ENCODE data around the gene ST3GAL5.

The ST3GAL5 gene

DNA sequence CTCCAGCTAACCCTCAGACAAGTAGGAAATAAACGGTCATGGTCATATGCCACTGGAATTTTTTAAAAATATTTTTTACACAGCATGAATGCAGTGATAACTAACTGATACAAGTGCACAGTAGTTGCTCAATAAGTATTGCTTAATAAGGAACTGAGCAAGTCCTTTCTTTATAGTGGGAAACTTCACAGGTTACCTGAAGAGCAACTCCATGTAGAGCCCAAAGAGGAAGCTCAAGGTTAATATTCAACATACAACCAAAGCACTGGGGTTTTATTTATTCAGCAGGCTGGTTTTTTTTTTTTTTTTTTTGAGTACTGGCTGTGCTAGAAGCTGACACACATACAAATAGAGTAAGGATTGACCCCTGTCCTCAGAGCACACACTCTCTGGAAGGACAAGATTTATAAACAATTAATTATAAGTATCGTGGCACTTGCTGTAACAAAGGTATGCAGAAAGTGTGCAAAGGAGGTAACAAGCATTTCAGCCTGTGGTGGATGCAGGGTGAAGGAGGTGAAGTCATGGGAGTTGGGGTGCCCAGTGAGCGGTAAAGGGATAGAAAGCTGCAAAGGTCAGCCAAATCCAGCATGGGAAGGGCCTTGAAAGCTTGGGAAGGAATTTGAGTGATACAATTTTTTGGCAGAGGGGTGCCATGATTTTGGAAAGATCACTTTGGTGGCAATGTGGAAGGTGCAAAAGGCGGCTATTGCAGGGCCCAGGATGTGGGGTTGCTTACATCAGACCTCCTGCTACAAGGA lies 82.3 kb downstream of the ST3GAL5 start:
- no peak for DNase-seq (ENCODE audit: low spot score)

DNA sequence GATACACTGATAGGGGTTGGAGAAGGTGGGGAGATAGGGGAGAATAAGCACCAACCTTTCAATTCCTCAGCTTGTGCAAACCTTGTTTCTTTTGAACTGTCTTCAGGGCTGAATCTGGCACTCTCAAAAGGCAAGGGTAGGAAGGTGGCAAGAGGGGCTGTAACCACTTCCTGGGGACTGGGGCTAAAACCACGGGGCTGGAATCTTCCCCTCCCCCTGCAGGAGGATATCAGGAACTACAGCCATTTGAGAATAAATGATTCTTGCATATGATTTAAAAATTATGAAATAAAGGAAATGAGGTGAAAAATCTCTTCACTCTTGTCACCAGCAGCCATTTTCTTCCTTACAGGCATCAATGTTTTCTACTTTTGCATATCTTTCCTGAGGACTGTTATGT lies 84.2 kb downstream of the ST3GAL5 start:
- no peak for DNase-seq (ENCODE audit: low spot score)

DNA sequence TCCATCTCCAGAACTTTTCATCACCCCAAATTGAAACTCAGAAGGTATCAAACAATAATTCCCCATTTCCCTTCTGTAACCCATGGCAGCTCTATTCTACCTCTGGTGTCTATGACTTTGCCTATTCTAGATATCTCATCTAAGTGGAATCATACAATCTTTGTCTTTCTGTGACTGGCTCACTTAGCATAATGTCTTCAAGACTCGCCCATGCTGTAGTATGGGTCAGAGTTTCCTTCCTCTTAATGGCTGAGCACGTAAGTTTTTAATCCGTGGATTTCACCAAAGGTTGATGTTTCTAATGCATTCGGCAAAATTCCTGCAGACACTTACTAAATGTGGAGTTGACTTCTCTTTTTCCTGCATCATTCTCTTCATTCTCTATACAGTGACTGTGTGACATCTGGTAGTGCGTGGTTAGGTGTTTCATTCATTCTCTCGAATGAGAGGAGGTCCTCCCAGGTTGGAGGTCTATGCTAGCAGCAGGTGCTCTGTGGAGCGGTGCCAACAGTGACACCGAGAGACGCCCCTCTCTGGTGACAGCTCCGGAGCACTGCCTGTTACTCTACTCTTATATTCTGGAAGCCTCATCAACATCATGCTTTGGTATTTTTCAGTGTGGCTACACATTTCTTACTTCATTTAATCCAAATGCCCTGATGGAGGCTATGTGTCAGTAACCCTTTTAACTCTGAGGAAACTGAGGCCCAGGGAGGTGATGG lies 84.9 kb downstream of the ST3GAL5 start:
- DNase-seq (ENCODE audit: low spot score) = no peak

DNA sequence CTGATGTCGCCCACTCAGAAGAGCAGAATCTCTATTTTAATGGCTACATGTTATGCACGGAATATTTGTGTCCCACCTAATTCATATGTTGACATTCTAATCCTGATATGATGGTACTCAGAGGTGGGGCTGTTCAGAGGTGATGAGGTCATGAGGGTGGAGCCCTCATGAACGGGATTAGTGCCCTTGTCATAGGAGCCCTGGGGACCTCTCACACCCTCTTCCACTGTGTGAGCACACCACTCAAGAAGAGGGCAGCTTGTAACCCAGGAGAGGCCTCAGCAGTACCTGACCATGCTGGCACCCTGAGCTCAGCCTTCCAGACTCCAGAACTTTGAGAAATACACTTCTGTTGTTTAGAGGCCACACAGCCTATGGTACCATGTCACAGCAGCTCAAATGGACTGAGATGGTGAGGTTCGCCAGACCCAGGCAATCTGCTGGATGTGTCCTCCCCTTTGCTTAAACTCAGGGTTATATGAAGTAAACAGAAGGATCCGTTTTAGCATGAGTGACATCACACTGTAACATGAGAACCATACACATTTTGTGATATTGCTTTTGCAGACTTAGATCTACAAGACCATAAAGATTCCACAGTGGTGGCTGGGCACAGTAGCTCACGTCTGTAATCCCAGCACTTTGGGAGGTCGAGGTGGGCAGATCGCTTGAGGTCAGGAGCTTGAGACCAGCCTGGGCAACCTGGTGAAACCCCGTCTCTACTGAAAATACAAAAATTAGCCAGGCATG lies 86.3 kb downstream of the ST3GAL5 start:
- no peak for DNase-seq (ENCODE audit: low spot score)

DNA sequence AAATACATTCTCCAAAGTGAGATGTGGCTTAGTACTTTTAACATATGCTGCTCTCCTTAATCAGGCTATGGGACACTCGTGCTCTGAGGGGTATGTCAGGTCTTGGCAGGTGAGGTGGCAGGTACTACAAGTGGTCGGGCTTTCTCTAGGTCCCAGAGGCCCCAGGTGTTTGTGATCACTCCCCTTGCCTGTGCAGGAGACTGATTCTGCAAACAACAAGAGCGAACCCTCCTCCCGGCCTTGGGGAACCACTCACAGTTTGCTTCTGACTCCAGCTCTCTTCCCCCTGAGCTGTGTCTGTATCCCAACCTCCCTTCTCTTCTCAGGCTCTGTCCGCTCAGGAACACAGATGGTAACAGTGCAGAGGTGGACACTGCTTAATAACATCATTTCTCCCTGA lies 86.9 kb downstream of the ST3GAL5 start:
- no peak for DNase-seq (ENCODE audit: low spot score)

DNA sequence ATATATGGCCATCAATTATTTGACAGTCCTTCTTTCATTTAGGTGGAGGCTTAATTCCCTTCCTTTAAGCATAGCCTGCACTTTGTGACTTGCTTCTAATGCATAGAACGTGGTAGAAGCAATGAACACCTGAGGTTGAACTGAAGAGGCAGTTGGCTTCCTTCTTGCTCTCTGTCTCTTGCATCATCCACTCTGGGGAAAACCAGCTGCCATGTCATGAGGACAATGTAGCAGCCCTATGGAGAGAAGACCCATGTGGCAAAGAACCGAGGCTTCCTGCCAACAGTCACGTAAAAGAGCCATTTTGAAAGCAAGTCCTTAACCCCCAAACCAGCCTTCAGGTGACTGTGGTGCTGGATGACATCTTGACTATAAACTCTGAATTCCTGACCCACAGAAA lies 88.2 kb downstream of the ST3GAL5 start:
- no peak for DNase-seq (ENCODE audit: low spot score)

DNA sequence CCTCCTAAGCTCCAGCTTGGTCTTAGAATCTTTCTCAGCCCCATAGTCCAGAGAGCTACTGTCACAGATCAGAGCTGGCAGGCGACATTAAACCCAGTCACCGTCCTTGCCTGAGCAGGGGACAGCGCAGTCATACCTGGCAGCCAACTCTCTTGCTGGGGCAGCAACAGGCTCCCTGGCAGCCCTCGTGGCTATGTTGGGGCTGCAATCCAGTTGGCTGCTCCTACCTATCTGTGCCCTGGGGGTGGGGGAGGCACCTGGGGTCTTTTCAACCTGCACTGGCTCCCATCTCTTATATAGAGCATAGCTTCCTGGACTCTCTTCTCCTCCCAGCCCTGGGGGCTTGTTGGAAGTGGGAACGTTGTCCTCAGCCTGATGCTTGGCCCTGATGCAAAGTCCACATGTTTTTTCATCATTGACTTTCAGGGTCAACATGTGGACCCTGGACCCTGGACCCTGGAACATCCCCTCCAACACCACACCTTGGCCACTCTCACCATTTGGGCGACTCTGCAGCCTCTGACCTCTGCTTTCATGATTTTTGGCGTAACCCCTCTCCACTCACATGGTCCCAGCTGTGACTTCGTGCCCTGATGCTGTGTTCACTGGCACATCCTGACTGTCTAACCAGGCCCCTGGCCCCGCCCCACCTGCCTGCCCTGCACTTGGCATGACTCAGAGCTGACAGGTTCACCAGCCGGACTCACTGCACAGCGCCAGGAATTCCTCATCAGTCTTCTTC lies 89.4 kb downstream of the ST3GAL5 start:
- no peak for DNase-seq (ENCODE audit: low spot score)

DNA sequence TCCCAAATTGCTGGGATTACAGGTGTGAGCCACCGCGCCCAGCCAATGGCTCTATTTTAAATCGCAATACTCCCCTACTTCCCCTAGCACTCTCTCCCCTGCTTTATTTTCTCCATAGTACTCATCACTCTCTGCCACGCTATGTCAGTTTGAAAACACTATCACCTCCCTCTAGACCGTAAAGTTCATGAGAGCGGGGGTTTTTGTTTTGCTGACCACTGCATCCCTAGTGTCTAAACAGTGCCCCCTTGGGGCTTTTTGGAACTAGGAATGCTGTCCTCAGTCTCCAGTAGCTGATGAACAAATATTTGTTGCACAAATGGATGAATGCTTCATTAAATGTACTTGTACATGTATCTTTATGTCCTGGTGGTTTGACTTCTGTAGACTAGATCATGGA lies 90.9 kb downstream of the ST3GAL5 start:
- no peak for DNase-seq (ENCODE audit: low spot score)

DNA sequence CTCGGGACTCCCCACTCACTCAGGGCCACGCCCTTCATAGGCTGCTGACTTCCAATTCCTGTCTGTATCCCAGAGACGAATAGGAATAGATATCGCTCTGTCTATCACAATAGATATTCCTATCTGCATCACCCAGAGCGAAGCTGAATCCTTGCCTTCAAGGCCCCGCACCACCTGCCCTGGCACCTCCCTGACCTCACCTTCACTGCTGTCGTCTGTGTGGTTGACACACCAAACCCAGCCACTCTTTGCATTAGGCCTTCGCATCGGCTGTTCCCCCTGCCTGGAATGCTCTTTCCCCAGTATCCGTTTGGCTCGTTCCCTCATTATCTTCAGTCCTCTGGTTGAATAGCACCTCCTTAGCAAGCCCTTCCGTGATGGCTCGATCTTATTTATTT lies 91.5 kb downstream of the ST3GAL5 start:
- DNase-seq (ENCODE audit: low spot score) = no peak

DNA sequence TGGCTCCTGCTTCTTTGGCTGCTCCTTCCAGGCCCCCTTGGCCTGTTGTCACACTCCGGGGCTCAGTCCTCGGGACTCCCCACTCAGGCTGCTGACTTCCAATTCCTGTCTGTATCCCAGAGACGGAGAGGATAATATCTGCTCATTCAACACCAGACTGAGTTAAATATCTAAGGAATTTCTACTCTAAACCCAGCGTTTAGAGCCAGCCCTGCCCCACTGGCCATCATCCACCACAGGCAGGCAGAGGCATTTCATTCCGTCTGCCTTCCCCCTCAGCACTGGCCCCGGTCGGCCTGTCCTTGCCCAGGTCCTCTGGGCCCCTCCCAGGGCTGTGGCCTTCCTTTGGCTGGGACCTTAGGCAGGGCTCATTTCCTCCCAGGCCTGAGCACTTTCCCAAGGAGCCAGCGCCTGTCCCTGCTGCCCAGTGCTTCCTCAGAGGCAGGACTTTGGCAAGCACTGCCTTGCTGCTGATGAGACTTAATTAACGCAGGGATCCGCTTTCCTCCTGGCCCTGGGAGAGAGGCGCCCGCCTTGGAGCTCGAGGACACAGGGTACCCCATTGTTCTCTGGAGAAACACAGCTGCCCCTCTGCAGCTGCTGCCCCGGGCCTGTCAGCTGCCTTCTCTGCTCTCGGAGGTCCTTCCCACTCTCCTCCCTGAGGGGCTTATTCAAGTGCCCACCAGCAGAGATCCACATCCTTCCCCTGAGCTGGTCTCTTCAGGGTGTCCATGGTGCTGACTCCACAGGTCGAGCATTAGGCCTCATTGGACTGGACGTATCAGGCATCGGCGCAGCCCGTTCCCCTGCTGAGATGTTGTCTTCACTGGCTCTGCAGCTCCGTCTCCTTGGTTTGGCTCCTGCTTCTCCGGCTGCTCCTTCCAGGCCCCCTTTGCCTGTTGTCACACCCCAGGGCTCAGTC lies 92.2 kb downstream of the ST3GAL5 start:
- no peak for DNase-seq (ENCODE audit: low spot score)

DNA sequence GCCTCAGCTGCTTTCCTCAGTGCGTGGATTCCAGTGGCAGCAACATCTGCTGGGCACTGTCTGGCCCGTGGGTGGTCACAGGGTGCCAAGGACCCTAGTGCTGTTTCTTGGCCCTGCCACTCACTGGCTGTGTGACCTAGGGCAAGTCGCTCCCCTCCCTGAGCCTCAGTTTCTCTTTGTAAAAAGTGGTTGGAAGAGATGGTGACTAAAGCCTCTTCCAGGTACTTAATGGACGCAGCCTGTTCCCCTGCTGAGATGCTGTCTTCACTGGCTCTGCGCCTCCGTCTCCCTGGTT lies 92.8 kb downstream of the ST3GAL5 start:
- no peak for DNase-seq (ENCODE audit: low spot score)

DNA sequence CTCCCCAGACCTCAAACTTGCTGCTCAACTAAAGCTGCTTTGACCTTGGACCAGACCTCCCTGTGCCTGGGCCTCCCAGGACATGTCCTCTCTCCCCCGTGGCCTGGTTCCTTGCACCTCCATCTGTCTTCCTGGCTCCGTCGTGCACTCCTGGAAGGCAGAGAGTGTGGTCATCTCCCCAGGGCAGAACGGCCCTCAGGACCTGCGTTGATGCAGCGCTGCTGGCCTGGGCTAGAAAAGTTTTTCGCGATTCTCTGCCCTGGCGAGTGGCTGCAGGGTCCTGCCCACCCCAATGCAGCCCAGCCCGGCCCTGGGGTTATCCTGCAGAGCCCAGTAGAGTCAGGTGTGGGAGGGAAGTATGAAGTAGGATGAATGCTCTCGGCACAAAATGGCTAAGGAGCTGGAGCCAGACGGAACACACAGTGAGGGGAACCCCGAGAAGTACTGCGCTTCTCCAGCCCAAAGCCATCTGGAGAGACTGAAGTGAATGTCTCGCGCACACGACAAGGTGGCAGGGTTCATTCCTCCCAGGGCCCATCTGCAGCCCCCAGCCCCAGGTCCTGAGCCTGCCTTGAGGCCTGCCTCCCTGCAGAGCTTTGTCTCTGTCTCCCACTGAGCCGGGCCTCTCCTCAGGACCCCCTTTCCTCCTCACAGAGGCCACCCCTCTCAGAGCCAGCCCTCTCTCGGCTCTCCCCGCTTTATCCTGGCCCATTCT lies 93.3 kb downstream of the ST3GAL5 start:
- DNase-seq (ENCODE audit: low spot score) = no peak

DNA sequence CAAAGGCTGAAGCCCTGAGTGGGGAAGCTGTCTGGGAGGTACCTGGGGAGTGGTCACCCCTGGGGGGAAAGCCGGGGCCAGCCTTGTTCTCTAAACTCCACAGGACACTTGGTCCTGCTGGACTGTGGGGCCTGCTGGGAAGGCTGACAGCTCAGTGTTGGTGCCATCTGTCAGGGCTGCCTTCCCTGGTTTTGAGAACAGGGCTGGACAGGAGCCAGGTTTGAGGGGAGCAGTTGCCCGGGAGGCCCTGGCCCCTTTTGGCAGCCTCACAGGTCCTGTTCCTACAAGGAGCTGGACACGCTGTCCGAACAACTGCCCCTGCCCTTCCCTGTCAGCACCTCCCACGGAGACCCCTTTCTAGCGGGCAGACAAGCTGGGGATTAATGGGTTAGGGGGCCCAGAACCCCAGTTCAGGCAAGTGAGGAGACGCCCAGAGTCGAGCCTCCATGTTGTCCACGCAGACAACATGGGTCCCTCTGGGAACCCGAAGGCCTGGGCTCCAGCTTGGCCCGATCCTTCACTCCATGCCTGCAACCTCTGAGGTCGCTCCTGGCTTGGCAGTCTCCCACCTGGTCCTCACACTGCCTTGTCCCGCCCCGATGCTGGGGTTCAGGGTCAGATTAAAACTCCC lies 94.2 kb downstream of the ST3GAL5 start:
- no peak for DNase-seq (ENCODE audit: low spot score)

DNA sequence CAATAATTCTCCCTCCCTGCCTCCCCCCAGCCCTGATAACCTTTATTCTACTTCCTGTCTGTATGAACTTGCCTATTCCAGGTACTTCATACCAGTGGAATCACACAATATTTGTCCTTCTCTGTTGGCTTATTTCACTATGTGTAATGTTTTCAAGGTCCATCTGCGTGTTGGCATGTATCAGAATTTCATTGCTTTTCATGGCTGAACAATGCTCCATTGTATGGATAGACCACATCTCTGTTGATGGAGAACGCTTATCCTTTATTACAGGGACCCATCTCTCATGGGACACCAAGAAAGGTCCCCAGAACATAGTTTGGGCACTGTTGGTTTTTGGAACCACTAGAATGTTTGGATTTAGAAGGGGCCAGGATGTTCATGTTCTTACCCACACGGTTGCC lies 94.8 kb downstream of the ST3GAL5 start:
- no peak for DNase-seq (ENCODE audit: low spot score)

DNA sequence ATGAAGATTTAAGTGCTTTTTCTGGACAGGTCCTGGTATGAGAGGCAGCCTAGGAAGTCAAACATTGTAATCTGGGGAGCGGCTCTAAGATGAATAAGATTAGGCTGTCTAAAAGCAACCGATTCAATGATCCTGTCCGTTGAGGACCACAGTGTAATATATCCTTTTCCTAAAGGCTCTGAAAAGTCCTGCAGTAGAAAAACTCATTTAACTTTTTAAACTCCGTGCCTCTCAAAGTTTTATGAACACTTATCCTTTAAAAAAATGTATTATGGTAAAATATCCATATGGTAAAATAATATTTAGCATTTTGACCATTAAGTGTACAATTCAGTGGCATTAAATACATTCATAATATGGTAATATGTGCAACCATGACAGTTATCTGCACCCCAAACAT lies 95.2 kb downstream of the ST3GAL5 start:
- DNase-seq (ENCODE audit: low spot score) = no peak

DNA sequence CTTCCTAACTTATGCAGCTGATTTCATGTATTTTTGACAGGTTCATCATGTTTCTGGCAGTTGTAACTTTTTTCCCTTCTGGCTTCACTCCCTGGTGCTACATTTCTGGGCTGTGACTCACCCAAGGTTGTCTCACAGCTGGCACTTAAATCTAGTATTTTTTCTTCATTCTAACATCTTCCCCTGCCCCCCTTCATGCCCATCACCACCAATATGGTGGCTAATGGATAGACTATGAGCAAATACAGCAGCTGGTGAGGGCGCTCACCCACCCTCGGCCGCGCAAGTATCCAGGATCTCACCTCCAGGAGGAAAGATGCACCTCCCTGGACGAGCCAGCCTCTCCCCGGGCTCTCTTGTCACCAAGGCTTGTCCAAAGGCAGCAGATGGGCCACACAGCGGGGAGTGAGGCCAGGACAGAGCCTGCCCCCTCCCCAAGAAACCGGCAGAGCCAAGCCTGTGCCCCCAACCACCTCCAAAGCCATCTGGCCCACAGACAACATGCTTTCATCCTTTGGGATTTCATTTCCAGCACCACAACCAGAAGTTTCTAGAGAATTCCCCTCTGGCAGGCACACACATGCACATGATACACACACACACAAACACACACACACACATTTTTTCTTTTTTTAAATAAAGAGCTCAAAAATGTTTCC lies 95.9 kb downstream of the ST3GAL5 start:
- no peak for DNase-seq (ENCODE audit: low spot score)

DNA sequence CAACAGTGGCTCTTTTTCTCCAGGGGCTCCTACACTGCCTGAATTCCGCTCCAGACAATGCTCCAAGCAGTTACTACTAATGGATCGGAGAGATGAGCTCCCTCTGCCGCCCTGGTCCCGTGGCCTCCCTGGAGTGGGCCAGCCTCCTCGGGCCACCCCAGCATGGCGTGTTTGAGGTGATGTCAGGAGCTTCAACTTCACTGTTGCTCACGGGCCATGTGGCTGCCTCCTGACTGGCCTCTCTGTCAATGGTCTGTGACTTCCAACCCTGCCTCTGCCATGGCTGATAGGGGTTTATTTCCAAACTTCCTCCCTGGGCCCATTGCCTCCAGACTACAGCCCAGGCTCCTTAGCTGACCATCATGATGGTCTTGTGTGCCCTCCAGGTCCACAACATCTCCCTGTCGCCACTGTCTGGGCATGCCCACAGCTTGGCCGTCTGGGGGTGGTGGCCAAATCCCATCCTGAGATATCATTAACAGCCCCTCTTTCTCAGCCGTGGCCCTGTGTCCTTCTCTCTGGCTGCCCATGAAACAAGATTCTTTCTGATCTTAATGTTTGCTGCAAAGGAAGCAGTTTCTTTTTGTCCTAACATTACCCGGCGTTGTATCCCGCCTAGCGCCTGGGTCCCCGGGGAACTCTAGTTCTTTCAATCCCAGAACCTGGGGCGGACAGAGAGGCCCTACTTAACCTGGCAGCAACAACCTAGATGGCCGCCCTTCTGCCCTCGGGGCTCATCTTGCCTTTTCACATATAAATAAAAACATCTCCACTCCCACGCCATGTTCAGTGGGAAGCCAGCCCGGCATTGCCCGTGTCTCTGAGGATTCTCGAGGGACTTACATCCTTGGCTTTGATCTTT lies 96.9 kb downstream of the ST3GAL5 start:
- no peak for DNase-seq (ENCODE audit: low spot score)

DNA sequence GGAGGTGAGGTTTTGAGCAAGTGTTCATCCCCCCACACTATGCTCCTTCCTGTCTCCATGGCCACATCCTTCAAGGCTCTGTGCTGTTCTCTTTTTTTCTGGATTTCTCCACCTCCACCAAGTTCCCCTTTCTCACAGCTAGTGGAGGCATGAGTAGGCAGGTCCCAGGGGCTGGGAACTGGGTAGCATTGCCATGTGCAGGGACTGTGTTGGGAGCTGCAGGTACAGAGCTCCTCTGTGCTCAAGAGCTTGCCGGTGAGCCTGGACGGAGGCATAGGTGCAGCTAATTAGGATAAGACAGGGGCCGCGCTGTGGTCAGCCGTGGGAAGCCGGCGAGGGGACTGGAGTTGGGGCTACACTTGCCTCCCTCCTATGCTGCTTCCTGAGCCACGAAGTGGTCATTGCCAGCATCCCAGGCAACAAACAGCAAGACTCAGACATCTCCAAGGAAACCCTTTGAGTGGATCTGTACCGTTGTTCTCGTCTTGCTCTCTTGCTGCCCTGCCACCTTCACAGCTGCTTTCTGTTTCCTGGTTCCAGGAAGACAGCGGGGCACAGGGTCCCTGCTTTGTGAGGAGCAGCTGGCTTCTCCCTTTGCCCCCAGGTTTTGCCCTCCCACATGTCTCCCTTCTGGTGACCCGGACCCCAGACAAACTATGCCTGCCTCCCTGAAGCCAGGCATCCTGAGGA lies 98.1 kb downstream of the ST3GAL5 start:
- DNase-seq (ENCODE audit: low spot score) = no peak

Data from hematopoietic multipotent progenitor cell treated with erythropoietin and hydrocortisone succinate and interleukin-3 and kit ligand, for 17 days (in vitro differentiated cells).